Germinal center (tissue), 1 donor: ENCODE results near the gene SLC23A3.
"Not testable (repeated sequence)": the region's sequence is repeated elsewhere in the genome, so short reads cannot be mapped to it uniquely, and the experiment has no call there.

Source experiments
- DNase-seq: peaks from one replicate; pipeline ENCODE4 v3.0.0; 2012; ENCODE audit warnings: mixed read lengths, low spot score

SLC23A3 gene

DNA sequence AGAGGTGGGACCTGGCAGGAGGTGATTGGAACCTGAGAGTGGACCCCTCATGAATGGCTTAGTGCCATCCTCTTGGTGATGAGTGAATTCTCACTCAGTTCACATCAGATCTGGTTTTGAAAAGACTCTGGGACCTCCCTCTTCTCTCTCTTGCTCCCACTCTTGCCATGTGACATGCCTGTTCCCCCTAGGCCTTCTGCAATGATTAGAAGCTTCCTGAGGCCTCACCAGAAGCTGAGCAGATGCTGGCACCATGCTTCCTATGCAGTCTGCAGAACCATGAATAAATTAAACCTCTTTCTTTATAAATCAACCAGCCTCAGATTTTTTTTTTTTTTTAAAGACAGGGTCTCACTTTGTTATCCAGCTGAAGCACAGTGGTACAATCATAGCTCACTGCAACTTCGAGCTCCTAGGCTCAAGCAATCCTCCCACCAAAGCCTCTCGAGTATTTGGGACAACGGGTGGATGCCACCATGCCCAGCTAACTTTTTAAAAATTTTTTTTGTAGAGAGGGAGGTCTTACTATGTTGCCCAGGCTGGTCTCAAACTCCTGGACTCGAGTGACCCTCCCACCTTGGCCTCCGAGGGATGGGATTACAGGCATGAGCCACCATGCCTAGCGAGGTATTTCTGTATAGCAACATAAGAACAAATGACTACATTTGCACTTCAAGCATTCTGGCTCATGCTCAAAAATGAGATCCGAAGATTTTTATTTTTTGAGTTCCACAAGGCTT, 34.8 kb upstream of the SLC23A3 start:
- DNase-seq: no peak

DNA sequence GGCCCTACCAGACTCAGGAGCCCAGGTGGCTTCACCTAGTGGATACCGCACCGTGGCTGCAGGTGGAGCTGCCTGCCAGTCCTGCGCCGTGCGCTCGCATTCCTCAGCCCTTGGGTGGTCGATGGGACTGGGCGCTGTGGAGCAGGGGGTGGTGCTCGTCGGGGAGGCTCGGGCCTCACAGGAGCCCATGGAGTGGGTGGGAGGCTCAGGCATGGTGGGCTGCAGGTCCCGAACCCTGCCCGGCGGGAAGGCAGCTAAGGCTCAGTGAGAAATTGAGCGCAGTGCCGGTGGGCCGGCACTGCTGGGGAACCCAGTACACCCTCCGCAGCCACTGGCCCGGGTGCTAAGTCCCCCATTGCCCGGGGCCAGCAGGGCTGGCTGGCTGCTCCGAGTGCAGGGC, 31.5 kb upstream of the SLC23A3 start:
- DNase-seq: not testable (repeated sequence)

DNA sequence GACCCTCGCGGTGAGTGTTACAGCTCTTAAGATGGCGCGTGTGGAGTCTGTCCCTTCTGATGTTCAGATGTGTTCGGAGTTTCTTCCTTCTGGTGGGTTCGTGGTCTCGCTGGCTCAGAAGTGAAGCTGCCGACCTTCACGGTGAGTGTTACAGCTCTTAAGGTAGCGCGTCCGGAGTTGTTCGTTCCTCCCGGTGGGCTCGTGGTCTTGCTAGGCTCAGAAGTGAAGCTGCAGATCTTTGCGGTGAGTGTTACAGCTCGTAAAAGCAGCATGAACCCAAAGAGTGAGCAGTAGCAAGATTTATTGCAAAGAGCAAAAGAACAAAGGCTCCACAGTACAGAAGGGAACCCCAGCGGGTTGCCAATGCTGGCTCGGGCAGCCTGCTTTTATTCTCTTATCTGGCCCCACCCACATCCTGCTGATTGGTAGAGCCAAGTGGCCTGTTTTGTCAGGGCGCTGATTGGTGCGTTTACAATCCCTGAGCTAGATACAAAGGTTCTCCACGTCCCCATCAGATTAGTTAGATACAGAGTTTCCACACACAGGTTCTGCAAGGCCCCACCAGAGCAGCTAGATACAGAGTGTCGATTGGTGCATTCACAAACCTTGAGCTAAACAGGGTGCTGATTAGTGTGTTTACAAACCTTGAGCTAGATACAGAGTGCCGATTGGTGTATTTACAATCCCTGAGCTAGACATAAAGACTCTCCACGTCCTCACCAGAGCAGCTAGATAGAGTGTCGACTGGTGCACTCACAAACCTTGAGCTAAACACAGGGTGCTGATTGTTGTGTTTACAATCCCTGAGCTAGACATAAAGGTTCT, 30.9 kb upstream of the SLC23A3 start:
- not testable (repeated sequence) for DNase-seq

DNA sequence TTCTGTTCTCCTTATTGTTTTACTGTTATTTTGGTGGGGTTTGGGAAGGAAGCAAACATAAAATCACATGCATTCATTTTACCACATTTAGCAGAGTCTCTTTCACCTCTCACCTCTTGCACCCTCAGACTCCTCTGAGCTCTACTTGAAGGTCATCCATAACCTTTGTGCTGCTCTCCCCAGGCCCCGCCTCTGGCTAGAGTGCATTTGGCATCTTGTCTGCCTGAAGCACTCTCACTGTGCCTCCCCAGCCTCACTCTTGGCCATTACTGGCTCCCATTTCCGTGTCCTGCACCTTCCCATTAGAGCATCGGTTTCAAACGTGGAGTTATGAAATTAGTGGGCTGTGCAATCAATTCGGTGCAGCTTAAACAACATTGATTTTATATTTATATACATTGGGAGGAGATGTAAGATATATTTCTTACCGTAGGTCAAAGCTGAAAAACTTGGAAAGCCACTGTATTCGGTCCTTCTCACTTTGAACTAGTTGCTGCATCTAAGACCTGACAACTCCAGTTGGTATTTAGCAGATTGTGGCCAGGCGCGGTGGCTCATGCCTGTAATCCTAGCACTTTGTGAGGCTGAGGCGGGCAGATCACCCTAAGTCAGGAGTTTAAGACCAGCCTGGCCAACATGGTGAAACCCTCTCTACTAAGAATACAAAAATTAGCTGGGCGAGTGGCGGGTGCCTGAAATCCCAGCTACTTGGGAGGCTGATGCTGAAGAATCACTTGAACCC, 29.8 kb upstream of the SLC23A3 start:
- DNase-seq: no peak

DNA sequence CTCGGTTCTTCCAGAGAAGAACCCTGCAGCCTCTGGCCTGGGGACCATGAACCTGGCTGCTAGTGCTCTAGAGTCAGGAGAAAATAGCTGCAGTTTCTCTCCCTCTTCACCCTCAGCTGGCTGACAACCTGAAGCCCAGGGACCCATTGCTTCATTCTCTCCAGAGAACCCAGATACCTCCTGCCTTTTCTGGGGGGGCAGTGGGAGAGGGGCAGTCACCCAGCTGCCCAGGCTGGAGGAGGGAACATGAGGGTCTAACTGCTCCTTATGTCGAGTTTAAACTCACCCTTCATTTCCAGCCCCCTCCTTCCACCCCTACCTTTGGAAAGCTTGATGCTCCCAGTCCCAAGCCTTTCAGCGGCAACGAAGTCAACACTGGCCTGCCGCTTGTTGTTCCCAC, 29.1 kb upstream of the SLC23A3 start:
- DNase-seq: no peak

DNA sequence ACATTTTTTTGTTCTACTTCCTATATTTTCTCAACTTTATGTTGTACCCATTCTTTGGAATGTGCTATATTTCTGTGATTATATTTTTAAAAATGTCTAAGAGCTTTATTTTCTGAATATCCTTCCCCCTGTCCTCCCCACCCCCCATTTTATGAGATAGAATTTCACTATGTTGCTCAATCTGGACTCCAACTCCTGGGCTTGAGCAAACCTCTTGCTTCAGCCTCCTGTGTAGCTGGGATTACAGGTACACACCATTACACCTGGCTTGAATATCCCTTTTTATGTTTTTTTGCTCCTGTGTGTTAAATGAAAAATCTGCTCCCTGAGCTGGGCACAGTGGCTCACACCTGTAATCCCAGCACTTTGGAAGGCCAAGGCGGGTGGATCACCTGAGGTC, 27.6 kb upstream of the SLC23A3 start:
- no peak for DNase-seq

DNA sequence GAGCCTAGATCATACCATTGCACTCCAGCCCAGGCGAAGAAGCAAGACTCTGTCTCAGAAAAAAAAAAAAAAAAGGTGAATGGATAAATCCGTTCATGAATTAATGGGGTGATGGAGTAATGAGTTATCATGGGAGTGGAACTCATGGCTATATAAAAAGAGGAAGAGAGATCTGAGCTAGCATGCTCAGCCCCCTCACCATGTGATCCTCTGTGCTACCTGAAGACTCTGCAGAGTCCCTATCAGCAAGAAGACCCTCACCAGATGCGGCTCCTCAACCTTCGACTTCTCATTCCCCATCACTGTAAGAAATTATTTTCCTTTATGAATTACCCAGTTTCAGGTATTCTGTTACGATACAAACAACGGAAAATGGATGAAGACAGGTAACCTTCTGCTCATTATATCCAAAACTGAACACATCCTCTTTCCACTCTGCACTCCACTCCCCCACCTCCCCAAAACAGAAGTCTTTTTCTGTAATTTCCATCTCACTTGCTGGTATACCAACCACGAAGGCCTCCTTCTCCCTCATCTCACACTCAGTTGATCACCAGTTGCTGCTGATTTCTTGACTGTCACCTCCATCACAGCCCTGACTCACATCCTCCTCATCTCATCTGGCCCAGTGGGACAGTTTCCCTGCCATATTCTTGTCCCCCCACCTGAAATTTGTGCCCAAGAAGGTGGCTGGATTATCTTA, 17.1 kb upstream of the SLC23A3 start:
- DNase-seq: peak; percentile 15

DNA sequence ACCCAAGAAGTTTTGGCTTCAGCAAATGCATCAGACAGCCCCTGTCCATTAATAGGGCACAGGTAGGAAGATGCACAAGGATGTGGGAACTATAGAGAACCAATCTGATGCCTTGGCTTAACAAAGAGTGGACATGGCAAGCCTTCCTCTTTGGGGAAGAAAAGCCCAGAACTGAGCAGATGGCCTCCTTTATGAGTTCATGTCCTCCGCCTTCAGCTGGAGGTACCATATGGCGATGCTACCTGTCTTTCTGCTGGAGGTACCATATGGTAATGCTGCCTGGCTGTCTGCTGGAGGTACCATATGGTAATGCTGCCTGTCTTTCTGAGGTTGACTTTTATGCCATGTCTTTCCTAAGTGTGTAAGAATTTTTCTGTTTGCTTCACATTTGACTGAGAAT, 14.3 kb upstream of the SLC23A3 start:
- no peak for DNase-seq

DNA sequence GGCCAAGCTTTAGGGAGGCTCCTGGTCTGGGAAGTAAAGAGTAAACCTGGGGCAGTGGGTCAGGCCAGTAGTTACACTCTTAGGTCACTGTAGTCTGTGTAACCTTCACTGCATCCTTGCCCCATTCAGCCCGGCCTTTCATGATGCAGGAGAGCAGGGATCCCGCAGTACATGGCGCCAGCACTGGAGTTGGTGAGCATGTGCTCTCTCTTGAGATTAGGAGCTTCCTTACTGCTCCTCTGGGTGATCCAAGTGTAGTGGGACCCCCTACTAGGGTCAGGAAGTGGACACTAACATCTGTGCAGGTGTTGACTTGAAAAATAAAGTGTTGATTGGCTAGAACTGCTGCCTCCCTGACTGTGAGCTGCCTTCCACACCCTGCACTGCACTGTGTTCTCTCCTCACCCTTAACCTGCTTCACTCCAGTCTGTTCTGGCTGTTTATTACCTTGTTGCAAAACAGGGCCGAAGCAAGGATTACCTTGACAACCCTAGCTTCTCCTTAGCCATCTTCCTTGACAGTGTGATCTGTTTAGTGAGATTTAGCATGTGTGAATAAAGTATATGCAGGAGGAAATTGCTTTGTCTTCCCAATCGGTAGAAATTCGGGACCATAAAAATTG, 13.4 kb upstream of the SLC23A3 start:
- DNase-seq: no peak

DNA sequence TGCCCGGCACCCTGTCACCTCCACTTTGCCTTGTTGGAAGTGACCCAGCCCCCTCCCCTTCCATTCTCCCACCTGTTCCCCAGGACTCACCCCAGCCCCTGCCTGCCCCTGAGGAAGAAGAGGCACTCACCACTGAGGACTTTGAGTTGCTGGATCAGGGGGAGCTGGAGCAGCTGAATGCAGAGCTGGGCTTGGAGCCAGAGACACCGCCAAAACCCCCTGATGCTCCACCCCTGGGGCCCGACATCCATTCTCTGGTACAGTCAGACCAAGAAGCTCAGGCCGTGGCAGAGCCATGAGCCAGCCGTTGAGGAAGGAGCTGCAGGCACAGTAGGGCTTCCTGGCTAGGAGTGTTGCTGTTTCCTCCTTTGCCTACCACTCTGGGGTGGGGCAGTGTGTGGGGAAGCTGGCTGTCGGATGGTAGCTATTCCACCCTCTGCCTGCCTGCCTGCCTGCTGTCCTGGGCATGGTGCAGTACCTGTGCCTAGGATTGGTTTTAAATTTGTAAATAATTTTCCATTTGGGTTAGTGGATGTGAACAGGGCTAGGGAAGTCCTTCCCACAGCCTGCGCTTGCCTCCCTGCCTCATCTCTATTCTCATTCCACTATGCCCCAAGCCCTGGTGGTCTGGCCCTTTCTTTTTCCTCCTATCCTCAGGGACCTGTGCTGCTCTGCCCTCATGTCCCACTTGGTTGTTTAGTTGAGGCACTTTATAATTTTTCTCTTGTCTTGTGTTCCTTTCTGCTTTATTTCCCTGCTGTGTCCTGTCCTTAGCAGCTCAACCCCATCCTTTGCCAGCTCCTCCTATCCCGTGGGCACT, 12.7 kb upstream of the SLC23A3 start:
- no peak for DNase-seq

DNA sequence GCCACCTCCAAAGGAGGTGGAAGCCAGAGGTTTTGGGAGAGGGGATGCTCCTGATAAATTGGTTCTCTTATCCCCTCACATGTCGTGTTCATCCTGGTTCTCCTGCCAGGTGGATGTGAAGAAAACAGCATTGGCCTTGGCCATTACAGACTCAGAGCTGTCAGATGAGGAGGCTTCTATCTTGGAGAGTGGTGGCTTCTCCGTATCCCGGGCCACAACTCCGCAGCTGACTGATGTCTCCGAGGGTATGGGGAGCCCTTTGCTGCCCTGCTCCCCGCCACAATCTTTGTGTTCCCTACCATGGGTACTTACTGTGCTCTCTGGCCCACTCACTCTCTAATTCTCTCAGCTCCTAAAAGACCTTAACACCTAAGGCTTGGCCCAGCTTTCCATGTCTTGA, 11.7 kb upstream of the SLC23A3 start:
- DNase-seq: no peak

DNA sequence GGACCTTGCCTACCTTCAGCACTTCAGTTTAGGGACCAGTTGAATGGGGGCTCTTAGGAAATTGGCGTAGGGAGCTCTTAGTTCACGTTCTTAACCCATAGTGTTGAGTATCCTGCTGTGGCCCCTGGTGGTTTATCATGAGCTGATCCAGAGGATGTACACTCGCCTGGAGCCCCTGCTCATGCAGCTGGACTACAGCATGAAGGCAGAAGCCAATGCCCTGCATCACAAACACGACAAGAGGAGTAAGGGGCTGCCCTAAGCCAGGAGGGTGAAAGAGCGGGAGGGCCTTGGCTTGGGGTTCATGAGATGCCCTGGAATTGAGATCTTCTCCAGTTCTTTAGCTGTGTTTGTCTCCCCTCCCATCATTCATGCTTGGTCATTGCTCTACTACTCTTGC, 11.1 kb upstream of the SLC23A3 start:
- DNase-seq: no peak

DNA sequence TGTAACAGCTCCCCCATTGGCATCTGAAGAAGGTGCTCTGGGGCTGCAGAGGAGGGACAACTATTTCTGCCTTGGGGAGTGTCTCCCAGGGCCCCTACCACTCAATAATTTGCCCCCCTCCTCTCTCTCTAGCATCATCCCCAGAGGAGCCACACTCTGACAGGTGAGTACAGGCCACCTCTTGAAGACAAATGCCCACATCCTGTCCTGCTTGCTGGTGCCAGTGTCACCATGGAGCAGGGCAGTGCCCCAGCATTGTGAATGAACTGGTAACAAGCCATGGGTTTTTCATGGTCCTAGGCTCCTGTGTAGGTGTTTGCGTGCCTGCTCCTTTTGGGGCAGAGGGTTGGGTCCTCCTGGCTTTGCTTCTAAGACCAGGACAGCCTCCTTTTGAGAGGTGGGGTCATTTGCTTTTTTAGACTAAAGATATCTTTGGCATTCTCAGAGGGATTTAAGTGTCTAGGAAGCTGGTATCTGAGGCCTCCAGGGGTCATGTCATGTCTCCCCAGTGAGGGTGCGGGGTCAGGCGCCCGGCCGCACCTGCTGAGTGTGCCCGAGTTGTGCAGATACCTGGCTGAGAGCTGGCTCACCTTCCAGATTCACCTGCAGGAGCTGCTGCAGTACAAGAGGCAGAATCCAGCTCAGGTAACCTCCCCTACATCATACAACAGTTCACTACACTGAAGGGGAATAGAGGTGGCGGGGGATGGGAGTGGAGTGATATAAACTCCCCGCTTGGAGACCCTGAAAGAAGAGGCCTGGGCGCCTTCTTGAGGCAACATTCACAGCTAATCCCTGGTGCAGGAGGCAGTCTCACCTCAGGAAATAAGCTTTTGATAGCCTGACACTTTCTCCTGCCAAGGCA, 10.0 kb upstream of the SLC23A3 start:
- DNase-seq: no peak

DNA sequence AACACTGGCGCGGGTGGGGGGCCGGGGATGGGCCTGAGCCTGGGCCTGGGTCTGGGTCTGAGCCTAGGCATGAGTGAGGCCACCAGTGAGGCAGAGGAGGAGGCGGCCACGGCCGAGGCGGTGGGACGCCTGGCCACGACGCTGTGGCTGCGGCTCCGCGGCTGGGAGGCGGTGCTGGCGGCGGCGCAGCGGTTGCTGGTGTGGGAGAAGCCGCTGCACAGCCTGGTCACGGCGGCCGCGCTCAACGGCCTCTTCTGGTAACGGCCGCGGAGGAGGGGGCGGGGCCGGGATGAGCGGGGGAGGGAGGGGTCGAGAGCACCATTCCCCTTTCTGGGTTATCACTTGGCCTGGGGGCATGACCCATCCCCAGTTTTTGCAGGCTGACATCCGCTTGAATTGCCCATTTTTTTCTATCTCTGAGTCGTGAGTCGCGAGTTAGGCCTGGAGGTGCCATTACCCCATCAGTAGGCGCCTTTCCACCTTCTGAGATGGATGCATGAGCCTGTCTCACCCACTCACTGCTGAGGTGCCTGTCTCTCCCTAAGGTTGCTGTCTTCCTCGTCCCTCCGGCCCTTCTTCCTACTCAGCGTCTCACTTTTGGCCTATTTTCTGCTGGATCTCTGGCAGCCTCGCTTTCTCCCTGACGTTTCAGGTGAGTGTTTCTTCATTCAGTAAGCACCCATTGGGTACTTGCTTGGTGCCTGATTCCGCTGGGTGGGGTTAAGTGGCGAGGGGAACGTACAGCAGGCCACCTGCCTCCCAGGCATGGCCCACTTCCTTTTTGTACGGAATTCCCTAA, 8.7 kb upstream of the SLC23A3 start:
- DNase-seq: peak; percentile 40

DNA sequence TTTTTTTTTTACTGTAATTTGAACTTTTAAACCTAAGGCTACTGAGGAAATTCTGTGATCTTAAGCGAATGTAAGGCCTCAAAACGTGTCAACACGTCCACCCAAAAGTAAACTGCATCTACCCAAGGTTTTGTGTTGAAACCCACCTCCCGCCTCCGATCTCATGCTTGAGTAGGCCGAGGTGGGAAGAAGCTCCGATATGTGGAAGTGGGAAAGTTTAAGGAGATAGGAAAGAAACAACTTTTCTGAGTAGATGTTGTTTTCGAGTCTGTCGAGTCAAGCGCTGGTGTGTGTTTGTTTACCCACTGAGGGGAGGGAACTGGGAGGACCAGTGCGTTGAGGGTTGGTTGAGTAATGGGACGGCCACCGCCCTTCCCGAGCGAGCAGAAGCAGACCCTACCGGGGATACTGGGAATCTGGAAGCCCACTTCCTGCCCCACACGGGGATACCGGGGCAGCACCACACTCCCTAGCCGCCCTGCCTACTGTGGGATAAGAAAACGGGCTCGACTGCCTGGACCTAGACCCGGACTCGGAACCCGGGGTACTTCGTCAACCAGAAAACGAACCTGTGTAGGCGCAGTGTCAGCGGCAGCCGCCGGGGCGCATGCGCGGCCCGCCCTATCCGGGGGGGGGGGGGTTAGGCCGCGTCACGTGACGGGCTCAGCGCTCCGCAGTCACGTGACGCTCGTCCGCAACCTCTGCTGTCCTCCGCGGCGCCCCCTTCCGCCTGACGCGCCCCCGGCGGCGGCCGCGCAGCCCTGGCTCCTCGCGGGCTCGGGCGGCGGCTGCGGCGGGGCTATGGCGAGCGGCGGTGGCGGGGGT, 7.9 kb upstream of the SLC23A3 start, which contains the start of gene RETREG2:
RETREG2 (plus strand) TSS at position 724 of the 825 bp plus-strand sequence; CDS start at position 802, 78 bp downstream.
- peak; percentile 97 for DNase-seq

DNA sequence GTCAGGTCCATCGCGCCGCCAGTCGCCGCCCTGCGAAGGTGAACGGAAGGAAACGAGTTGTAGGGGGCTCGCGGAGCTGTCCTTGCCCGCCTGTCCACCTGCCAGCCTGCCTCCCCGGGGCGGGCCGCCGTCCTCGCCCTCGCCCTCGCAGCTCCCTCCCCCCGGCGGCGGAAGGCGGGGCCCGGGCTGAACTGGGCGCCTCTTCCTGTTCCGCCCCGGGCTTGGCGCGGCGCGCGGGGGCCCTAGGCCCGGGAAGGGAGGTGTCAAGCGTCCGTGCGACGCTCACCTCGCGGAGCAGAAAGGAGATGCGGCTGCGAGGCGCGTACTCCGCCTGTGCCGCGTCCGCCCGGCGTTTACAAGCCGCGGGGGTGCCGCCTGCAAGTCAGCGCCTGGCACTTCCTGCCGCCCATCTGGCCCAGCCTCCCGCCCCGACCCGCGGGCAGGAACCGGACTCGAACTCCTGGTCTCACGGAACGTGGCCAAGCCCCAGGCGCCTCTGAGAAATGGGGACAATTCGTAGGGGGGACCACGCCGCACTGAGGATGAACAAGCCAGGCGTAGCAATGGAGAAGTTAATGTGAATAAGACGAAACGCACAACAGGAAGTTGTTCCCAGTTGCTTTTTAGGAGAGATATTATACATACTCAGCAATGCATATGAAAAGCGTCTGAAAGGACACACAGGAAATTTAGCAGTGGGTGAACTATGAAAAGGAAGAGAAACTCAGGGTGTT, 7.2 kb upstream of the SLC23A3 start, which contains the start of gene CNPPD1:
CNPPD1 (minus strand) TSS at position 108 of the 734 bp plus-strand sequence; CDS start at position 11, 97 bp downstream.
- DNase-seq: peak; percentile 86
